T follicular helper cell (primary cell): ENCODE results near the gene ACAA1.
"Not testable (repeated sequence)": the region's sequence is repeated elsewhere in the genome, so short reads cannot be mapped to it uniquely, and the experiment has no call there.

ENCODE experiments used
- DNase-seq: peaks from one replicate; pipeline ENCODE4 v3.0.0-alpha.2; 2020; ENCODE audit warnings: low read depth
- total RNA-seq, 2 experiments: gene quantifications; one replicate each; lab custom pipeline; 2026; lab: John Stamatoyannopoulos, UW

Gene ACAA1
- total RNA-seq: 33.1 to 61.7 reads per million in 2 experiments

GRCh38 chr3:38136777-38137614 is at the start of gene ACAA1:
ACAA1 (minus strand) TSS chr3:38137127; CDS start chr3:38137035, 92 bp downstream.
- DNase-seq: peak; percentile 93

- no peak for DNase-seq
Observed at GRCh38 chr3:38177181-38177580, 40.3 kb upstream of the ACAA1 start.

- no peak for DNase-seq
Observed at GRCh38 chr3:38173834-38174418, 37.0 kb upstream of the ACAA1 start.

- no peak for DNase-seq
Observed at GRCh38 chr3:38171622-38172021, 34.7 kb upstream of the ACAA1 start.

- no peak for DNase-seq
Observed at GRCh38 chr3:38170722-38171121, 33.8 kb upstream of the ACAA1 start.

- DNase-seq: no peak
Observed at GRCh38 chr3:38169027-38169317, 32.0 kb upstream of the ACAA1 start.

- DNase-seq: no peak
Observed at GRCh38 chr3:38168151-38169026, 31.5 kb upstream of the ACAA1 start.

GRCh38 chr3:38167591-38167990 is 30.7 kb upstream of the ACAA1 start:
- DNase-seq: no peak

- DNase-seq: peak; percentile 19
Observed at GRCh38 chr3:38165722-38166387, 28.9 kb upstream of the ACAA1 start.

GRCh38 chr3:38164952-38165721 is 28.2 kb upstream of the ACAA1 start, which contains the start of gene OXSR1:
OXSR1 (plus strand) TSS chr3:38165537; CDS start chr3:38165877, 340 bp downstream.
- DNase-seq: peak; percentile 95

- no peak for DNase-seq
Observed at GRCh38 chr3:38164643-38164951, 27.7 kb upstream of the ACAA1 start.

- no peak for DNase-seq
Observed at GRCh38 chr3:38163841-38164642, 27.1 kb upstream of the ACAA1 start.

- no peak for DNase-seq
Observed at GRCh38 chr3:38163117-38163840, 26.4 kb upstream of the ACAA1 start.

GRCh38 chr3:38160704-38161103 is 23.8 kb upstream of the ACAA1 start:
- DNase-seq: not testable (repeated sequence)

- no peak for DNase-seq
Observed at GRCh38 chr3:38158472-38158871, 21.5 kb upstream of the ACAA1 start.

- DNase-seq: no peak
Observed at GRCh38 chr3:38157595-38157994, 20.7 kb upstream of the ACAA1 start.

- no peak for DNase-seq
Observed at GRCh38 chr3:38157117-38157516, 20.2 kb upstream of the ACAA1 start.

- no peak for DNase-seq
Observed at GRCh38 chr3:38155825-38156224, 18.9 kb upstream of the ACAA1 start.

- DNase-seq: no peak
Observed at GRCh38 chr3:38154625-38155255, 17.8 kb upstream of the ACAA1 start.
